ENCODE measurements around the gene KLHDC4. TPM values are rescaled to one million over a fixed set of nuclear protein-coding genes. Genes with fewer than 3 reads are reported as not detected.
"Not testable (repeated sequence)": the region's sequence is repeated elsewhere in the genome, so short reads cannot be mapped to it uniquely, and the experiment has no call there.

The KLHDC4 gene
- total and polyA plus RNA-seq, 2 experiments from 2014 or later: 23.0 to 41.1 TPM

DNA sequence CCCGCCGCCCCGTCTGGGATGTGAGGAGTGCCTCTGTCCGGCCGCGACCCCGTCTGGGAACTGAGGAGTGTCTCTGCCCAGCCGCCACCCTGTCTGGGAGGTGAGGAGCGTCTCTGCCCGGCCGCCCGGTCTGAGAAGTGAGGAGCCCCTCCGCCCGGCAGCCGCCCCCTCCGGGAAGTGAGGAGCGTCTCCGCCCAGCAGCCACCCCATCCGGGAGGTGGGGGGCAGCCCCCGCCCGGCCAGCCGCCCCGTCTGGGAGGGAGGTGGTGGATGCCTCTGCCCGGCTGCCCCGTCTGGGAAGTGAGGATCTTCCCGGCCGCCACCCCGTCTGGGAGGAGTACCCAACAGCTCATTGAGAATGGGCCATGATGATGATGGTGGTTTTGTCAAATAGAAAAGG, 47.0 kb downstream of the KLHDC4 start:
- not testable (repeated sequence) for H3K4me1 Mint-ChIP-seq; H3K27ac ChIP-seq (ENCODE audit: low read depth); H3K4me3 Mint-ChIP-seq; H3K27me3 ChIP-seq (ENCODE audit: insufficient read depth); H3K4me1 ChIP-seq (ENCODE audit: insufficient read depth); DNase-seq (ENCODE audit: low spot score); H3K9me2 ChIP-seq (ENCODE audit: insufficient read depth); H3K4me2 ChIP-seq; H3K9me3 Mint-ChIP-seq; H3K36me3 ChIP-seq (ENCODE audit: insufficient read depth); ATAC-seq; H3K27me3 Mint-ChIP-seq (ENCODE audit: insufficient read depth, low read depth, poor library complexity); H3F3A ChIP-seq (replicated peaks; ENCODE audit: low read depth); H3K4me3 ChIP-seq; H2AFZ ChIP-seq
- Mint-ChIP-seq H3K27ac (peak overlapping the region; percentile 78; the same call in 1 of the 2 replicates), H3K36me3 (ENCODE audit: low read depth) (peaks cover 80% of the 10 kb centered on the region)
- H4K20me1 ChIP-seq (replicated peaks; ENCODE audit: insufficient read depth): peaks cover 16% of the 10 kb centered on the region
- H3K79me2 ChIP-seq (replicated peaks; ENCODE audit: insufficient read depth): peaks cover 30% of the 10 kb centered on the region

DNA sequence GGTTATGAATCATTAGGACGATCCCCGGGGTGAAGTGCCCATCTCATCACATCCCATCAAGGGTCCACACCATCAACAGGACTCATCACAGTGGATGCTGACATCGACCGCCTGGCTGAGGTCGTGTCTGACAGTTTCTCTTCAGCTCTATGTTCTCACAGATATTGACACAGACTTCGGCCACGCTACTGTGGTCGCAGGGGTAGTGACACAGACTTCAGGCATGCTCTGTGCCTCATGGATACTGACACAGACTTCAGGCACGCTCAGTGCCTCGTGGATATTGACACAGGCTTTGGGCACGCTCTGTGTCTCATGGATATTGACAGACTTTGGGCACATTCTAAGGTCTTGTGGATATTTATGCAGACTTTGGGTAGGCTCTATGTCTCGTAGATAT, 50.1 kb downstream of the KLHDC4 start:
- no peak for TF ChIP-seq STAT1 (IDR thresholded peaks at IDR 0.05; ENCODE audit: unreplicated experiment)
- TF ChIP-seq CREB1 (CRISPR knock-in tag; IDR thresholded peaks at IDR 0.05; ENCODE audit: low read depth): no peak
- no peak for TF ChIP-seq JUNB (IDR thresholded peaks at IDR 0.05; ENCODE audit: unreplicated experiment)
- TF ChIP-seq, protein P1, sequence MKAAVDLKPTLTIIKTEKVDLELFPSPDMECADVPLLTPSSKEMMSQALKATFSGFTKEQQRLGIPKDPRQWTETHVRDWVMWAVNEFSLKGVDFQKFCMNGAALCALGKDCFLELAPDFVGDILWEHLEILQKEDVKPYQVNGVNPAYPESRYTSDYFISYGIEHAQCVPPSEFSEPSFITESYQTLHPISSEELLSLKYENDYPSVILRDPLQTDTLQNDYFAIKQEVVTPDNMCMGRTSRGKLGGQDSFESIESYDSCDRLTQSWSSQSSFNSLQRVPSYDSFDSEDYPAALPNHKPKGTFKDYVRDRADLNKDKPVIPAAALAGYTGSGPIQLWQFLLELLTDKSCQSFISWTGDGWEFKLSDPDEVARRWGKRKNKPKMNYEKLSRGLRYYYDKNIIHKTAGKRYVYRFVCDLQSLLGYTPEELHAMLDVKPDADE (IDR thresholded peaks at IDR 0.05): no peak
- TF ChIP-seq, protein P2, sequence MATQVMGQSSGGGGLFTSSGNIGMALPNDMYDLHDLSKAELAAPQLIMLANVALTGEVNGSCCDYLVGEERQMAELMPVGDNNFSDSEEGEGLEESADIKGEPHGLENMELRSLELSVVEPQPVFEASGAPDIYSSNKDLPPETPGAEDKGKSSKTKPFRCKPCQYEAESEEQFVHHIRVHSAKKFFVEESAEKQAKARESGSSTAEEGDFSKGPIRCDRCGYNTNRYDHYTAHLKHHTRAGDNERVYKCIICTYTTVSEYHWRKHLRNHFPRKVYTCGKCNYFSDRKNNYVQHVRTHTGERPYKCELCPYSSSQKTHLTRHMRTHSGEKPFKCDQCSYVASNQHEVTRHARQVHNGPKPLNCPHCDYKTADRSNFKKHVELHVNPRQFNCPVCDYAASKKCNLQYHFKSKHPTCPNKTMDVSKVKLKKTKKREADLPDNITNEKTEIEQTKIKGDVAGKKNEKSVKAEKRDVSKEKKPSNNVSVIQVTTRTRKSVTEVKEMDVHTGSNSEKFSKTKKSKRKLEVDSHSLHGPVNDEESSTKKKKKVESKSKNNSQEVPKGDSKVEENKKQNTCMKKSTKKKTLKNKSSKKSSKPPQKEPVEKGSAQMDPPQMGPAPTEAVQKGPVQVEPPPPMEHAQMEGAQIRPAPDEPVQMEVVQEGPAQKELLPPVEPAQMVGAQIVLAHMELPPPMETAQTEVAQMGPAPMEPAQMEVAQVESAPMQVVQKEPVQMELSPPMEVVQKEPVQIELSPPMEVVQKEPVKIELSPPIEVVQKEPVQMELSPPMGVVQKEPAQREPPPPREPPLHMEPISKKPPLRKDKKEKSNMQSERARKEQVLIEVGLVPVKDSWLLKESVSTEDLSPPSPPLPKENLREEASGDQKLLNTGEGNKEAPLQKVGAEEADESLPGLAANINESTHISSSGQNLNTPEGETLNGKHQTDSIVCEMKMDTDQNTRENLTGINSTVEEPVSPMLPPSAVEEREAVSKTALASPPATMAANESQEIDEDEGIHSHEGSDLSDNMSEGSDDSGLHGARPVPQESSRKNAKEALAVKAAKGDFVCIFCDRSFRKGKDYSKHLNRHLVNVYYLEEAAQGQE (IDR thresholded peaks at IDR 0.05; ENCODE audit: unreplicated experiment): no peak
- TF ChIP-seq, protein P3, sequence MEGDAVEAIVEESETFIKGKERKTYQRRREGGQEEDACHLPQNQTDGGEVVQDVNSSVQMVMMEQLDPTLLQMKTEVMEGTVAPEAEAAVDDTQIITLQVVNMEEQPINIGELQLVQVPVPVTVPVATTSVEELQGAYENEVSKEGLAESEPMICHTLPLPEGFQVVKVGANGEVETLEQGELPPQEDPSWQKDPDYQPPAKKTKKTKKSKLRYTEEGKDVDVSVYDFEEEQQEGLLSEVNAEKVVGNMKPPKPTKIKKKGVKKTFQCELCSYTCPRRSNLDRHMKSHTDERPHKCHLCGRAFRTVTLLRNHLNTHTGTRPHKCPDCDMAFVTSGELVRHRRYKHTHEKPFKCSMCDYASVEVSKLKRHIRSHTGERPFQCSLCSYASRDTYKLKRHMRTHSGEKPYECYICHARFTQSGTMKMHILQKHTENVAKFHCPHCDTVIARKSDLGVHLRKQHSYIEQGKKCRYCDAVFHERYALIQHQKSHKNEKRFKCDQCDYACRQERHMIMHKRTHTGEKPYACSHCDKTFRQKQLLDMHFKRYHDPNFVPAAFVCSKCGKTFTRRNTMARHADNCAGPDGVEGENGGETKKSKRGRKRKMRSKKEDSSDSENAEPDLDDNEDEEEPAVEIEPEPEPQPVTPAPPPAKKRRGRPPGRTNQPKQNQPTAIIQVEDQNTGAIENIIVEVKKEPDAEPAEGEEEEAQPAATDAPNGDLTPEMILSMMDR (conservative IDR thresholded peaks at IDR 0.05; ENCODE audit: low read depth in 2 of 2): no peak
- TF ChIP-seq, protein P4, sequence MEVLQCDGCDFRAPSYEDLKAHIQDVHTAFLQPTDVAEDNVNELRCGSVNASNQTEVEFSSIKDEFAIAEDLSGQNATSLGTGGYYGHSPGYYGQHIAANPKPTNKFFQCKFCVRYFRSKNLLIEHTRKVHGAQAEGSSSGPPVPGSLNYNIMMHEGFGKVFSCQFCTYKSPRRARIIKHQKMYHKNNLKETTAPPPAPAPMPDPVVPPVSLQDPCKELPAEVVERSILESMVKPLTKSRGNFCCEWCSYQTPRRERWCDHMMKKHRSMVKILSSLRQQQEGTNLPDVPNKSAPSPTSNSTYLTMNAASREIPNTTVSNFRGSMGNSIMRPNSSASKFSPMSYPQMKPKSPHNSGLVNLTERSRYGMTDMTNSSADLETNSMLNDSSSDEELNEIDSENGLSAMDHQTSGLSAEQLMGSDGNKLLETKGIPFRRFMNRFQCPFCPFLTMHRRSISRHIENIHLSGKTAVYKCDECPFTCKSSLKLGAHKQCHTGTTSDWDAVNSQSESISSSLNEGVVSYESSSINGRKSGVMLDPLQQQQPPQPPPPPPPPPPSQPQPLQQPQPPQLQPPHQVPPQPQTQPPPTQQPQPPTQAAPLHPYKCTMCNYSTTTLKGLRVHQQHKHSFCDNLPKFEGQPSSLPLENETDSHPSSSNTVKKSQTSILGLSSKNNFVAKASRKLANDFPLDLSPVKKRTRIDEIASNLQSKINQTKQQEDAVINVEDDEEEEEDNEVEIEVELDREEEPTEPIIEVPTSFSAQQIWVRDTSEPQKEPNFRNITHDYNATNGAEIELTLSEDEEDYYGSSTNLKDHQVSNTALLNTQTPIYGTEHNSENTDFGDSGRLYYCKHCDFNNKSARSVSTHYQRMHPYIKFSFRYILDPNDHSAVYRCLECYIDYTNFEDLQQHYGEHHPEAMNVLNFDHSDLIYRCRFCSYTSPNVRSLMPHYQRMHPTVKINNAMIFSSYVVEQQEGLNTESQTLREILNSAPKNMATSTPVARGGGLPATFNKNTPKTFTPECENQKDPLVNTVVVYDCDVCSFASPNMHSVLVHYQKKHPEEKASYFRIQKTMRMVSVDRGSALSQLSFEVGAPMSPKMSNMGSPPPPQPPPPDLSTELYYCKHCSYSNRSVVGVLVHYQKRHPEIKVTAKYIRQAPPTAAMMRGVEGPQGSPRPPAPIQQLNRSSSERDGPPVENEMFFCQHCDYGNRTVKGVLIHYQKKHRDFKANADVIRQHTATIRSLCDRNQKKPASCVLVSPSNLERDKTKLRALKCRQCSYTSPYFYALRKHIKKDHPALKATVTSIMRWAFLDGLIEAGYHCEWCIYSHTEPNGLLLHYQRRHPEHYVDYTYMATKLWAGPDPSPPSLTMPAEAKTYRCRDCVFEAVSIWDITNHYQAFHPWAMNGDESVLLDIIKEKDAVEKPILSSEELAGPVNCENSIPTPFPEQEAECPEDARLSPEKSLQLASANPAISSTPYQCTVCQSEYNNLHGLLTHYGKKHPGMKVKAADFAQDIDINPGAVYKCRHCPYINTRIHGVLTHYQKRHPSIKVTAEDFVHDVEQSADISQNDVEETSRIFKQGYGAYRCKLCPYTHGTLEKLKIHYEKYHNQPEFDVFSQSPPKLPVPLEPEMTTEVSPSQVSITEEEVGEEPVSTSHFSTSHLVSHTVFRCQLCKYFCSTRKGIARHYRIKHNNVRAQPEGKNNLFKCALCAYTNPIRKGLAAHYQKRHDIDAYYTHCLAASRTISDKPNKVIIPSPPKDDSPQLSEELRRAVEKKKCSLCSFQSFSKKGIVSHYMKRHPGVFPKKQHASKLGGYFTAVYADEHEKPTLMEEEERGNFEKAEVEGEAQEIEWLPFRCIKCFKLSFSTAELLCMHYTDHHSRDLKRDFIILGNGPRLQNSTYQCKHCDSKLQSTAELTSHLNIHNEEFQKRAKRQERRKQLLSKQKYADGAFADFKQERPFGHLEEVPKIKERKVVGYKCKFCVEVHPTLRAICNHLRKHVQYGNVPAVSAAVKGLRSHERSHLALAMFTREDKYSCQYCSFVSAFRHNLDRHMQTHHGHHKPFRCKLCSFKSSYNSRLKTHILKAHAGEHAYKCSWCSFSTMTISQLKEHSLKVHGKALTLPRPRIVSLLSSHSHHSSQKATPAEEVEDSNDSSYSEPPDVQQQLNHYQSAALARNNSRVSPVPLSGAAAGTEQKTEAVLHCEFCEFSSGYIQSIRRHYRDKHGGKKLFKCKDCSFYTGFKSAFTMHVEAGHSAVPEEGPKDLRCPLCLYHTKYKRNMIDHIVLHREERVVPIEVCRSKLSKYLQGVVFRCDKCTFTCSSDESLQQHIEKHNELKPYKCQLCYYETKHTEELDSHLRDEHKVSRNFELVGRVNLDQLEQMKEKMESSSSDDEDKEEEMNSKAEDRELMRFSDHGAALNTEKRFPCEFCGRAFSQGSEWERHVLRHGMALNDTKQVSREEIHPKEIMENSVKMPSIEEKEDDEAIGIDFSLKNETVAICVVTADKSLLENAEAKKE (CRISPR knock-in tag; IDR thresholded peaks at IDR 0.05): no peak
- TF ChIP-seq ZNF114 (CRISPR knock-in tag; IDR thresholded peaks at IDR 0.05): no peak
- TF ChIP-seq EZH2 (IDR thresholded peaks at IDR 0.05; ENCODE audit: low read depth, unreplicated experiment): no peak
- Mint-ChIP-seq H3K27ac (no peak overlapping the region), H3K9me3 (peaks cover 9% of the 10 kb centered on the region; the same call in 2 of the 3 replicates), H3K4me3 (no peak overlapping the region), H3K27me3 (ENCODE audit: insufficient read depth, low read depth, poor library complexity) (peaks cover 10% of the 10 kb centered on the region), H3K4me1 (no peaks in the 10 kb centered on the region), H3K36me3 (ENCODE audit: low read depth) (peaks cover 61% of the 10 kb centered on the region)
- ATAC-seq: no peak
- H3K4me1 ChIP-seq (ENCODE audit: insufficient read depth): no peaks in the 10 kb centered on the region
- no peak overlapping the region for H3K27ac ChIP-seq (ENCODE audit: low read depth)
- no peak overlapping the region for H2AFZ ChIP-seq
- H3K4me2 ChIP-seq: no peak overlapping the region
- no peaks in the 10 kb centered on the region for H3F3A ChIP-seq (replicated peaks; ENCODE audit: low read depth)
- no peak overlapping the region for H3K4me3 ChIP-seq
- peaks cover 7% of the 10 kb centered on the region for H4K20me1 ChIP-seq (replicated peaks; ENCODE audit: insufficient read depth)
- DNase-seq (ENCODE audit: low spot score): no peak
- H3K36me3 ChIP-seq (ENCODE audit: insufficient read depth): no peaks in the 10 kb centered on the region
- H3K9me2 ChIP-seq (ENCODE audit: insufficient read depth): no peaks in the 10 kb centered on the region
- H3K79me2 ChIP-seq (replicated peaks; ENCODE audit: insufficient read depth): peaks cover 7% of the 10 kb centered on the region; the same call in 1 of the 2 replicates
- no peaks in the 10 kb centered on the region for H3K27me3 ChIP-seq (ENCODE audit: insufficient read depth)

Data from GM23338 (cell line).